Urinary bladder (tissue), 4 donors: ENCODE results near the gene CHMP1A. TPM values are rescaled to one million over a fixed set of nuclear protein-coding genes. Genes with fewer than 3 reads are reported as not detected.
A peak's percentile ranks its signal among the peaks of the same experiment; 100 is the strongest.
"Not testable (repeated sequence)": the region's sequence is repeated elsewhere in the genome, so short reads cannot be mapped to it uniquely, and the experiment has no call there.

Experiments used
- DNase-seq: peaks from one replicate; pipeline ENCODE4 v3.0.0-alpha.2; 2015; ENCODE audit errors: extremely low spot score
- H3K27ac ChIP-seq: one replicate; pipeline ENCODE4 v1.5.1; 2013; ENCODE audit warnings: low read depth, mild to moderate bottlenecking, moderate library complexity
- H3K36me3 ChIP-seq: one replicate; pipeline ENCODE4 v1.6.1; 2013; ENCODE audit warnings: mild to moderate bottlenecking, moderate library complexity; ENCODE audit not compliant: insufficient read depth
- H3K4me1 ChIP-seq: one replicate; pipeline ENCODE4 v1.6.1; 2013; ENCODE audit warnings: mild to moderate bottlenecking, moderate library complexity; ENCODE audit not compliant: insufficient read depth
- H3K4me3 ChIP-seq: one replicate; pipeline ENCODE4 v1.5.1; 2013; ENCODE audit warnings: low read depth, low read length
- WGBS: extraction: QIAGEN DNeasy Blood & Tissue Kit; methylation state at CpG from one replicate; pipeline ENCODE4 v1.1.7; 2013; 5-methylcytosine and 5-hydroxymethylcytosine counted together
- polyA plus RNA-seq: library from polyadenylated mRNA; stranded (reverse); fragments of 200-250 nt; gene quantifications from one replicate; pipeline ENCODE4 v1.2.3, GENCODE V29; 2013
- total RNA-seq: library from RNA; depleted of rRNA; stranded (reverse); fragments of >200 nt; gene quantifications from one replicate; pipeline ENCODE4 v1.2.3, GENCODE V29; 2014
- donor health status: healthy with polysubstance abuse.
- donor health status: healthy.

CHMP1A gene
- total and polyA plus RNA-seq, 2 donors, result 27.9 to 85.7 TPM

DNA sequence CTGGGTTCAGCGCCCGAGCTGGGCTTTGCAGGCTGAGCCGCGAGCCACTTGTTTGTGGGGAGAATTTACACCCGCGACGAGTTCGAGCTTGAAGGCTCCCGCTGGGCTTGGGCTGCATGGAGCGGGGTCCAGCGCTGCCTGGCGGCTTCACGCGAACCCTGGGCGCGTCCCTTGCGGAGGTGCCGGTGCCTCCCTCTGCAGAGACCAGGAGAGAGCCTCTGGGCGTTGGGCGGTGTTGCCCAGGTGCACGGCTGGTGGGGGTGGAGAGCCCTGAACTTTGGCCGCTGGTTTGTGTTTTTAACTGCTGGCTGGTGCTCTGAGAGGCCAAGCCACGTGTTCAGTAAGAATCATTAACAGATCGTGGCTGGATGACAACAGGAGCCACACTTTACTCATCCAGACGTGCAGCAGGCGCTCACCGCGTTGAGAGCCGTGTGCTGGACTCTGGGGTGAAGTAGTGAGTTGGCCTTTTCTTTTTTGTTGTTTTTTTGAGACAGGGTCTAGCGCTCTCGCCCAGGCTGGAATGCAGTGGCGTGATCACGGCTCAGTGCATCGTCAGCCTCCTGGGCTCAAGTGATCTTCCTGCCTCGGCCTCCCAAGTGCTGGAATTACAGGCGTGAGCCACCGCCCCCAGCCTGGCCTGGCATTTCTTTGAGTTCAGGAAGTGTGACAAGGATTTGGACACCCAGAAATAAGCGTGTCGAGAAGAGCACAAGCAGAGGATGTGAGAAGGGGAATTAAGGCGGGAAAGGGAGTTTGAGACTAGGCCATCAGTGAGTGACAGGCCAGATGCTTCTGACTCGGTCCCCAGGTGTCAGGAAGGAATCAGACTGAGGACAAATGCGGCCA lies 29.8 kb upstream of the CHMP1A start:
- H3K27ac ChIP-seq, result peak overlapping the region; percentile 39
- H3K4me3 ChIP-seq, result peak overlapping the region; percentile 64
- DNase-seq, result no peak
- 9% methylated on average over 42 of the region's 42 CpGs for WGBS
- H3K36me3 ChIP-seq, result no peaks in the 10 kb centered on the region
- H3K4me1 ChIP-seq, result no peaks in the 10 kb centered on the region

DNA sequence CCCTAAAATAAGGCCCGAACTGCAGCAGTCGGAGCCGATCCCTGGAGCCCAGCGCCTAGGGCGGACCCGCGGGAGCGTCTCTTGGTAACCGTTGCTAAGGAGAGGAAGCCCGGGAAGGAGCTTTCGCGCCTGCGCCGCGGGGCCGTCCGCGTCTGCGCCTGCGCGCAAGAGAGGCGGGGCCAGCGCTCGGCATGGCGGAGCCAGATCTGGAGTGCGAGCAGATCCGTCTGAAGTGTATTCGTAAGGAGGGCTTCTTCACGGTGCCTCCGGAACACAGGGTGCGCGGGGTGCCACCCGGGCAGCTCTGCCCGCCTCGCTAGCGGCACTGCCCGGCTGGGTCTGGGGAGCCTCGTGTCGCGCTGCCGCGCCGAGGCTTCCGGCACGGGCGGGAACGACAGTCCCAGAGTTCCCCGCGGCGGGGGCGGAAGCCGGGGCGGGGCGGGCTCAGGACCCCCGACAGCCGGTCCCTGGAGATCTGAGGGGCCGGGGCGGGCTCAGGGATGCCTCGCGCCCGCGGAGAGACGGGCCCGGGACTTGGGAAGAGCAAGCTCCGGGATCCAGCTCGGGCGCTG lies 29.1 kb upstream of the CHMP1A start, which contains the start of gene CDK10:
CDK10 (plus strand) TSS at position 170 of the 572 bp plus-strand sequence; CDS start at position 192, 22 bp downstream.
- Histone ChIP-seq H3K4me3 (peak within 1 kb of the TSS; percentile 64), H3K36me3 (no peaks in the 10 kb centered on the region), H3K27ac (peak within 1 kb of the TSS; percentile 39), H3K4me1 (no peaks in the 10 kb centered on the region)
- WGBS, result under 1% methylated on average over 67 of the region's 67 CpGs
- peak; percentile 62 for DNase-seq

DNA sequence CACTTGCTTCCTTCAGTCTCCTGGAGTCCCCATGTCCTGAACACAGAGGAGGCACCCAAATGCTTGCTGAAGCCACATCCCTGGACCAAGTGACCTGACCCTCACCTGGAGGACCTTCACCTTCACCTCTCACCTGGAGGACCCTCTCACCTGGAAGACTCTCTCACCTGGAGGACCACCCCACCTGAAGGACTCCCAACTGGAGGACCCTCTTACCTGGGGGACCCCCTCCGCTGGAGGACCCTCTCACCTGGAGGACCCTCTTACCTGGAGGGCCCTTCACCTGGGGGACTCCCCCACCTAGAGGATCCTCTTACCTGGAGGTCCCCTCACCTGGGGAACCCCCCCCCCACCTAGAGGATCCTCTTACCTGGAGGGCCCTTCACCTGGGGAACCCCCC lies 28.4 kb upstream of the CHMP1A start:
- 92% methylated on average over 1 of the region's 1 CpG for WGBS
- no peak overlapping the region for H3K27ac ChIP-seq
- H3K36me3 ChIP-seq, result no peaks in the 10 kb centered on the region
- no peaks in the 10 kb centered on the region for H3K4me1 ChIP-seq
- DNase-seq, result no peak
- H3K4me3 ChIP-seq, result no peak overlapping the region

DNA sequence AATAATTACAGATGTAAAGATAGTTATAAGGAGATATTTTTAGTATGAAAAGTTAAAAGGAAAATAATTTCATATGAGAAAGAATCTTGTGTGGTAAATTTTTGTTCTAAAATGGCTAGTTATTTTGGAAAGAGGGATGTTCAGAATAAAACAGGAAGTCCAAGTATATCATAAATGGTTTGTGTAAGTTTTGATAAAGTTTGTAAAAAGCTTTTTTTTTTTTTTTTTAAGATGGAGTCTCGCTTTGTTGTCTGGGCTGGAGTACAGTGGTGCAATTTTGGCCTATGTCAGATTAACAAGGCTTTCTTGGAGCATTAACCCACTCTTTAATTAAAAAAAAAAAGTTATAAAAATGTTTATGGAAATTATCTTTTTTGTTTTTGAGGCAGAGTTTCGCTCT lies 20.8 kb upstream of the CHMP1A start:
- Histone ChIP-seq H3K4me3 (no peak overlapping the region), H3K4me1 (no peaks in the 10 kb centered on the region), H3K27ac (no peak overlapping the region), H3K36me3 (no peaks in the 10 kb centered on the region)
- no peak for DNase-seq
- WGBS, result 98% methylated on average over 2 of the region's 2 CpGs

- no peak overlapping the region for H3K4me3 ChIP-seq
- no peaks in the 10 kb centered on the region for H3K36me3 ChIP-seq
- WGBS, result 89% methylated on average over 16 of the region's 16 CpGs
- H3K4me1 ChIP-seq, result no peaks in the 10 kb centered on the region
- no peak for DNase-seq
- H3K27ac ChIP-seq, result no peak overlapping the region
Observed at GRCh38 chr16:89672177-89672941, 14.9 kb upstream of the CHMP1A start.

- WGBS, result 88% methylated on average over 4 of the region's 4 CpGs
- not testable (repeated sequence) for DNase-seq, H3K36me3 ChIP-seq, H3K27ac ChIP-seq, H3K4me1 ChIP-seq, H3K4me3 ChIP-seq
Observed at GRCh38 chr16:89671565-89671964, 14.1 kb upstream of the CHMP1A start.

DNA sequence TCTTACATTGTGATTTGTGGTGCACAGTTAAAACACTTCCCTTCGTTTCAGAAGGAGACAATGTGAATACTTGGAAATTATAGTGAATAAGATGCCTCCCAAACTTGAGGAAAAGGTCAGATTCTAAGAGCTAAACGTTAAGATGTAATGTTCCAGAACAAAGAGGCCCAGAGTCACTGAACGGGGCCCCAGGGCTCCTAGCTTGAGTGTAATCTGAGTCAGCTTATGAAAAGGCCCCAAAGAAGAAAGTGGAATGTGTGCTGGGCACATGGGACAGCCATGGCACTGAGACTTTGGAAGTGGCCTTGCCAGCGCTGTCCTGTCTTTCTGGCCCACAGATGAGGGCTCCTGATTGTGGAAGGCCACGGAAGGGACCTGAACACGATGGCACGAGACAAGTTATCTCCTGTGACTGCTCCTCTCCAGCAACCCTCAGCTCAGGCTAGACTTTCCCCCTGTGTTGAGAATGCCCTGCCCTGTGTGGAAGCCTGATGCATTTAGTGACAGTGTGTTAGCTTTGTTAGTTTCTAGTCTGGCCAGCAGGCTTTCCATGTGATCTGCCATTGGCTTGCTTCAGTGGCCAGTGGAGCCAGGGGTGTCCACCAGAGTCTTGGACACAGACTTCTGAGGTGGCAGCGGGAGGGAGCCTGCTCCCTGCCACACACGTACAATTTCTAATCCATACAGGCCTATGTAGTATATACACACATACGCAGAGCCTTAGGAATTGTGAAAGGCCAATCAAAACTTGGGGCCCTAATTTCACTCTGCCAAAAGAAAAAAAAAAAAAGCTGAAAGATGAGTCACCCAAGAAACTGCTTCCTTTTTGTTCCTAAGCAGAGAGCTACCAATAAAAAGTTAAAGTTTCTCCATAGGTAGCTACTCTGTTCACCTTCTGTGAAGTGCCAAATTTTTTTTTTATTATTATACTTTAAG lies 13.3 kb upstream of the CHMP1A start:
- WGBS, result 73% methylated on average over 10 of the region's 10 CpGs
- Histone ChIP-seq H3K4me1 (no peaks in the 10 kb centered on the region), H3K4me3 (no peak overlapping the region), H3K27ac (no peak overlapping the region), H3K36me3 (no peaks in the 10 kb centered on the region)
- no peak for DNase-seq

- Histone ChIP-seq H3K4me1 (no peaks in the 10 kb centered on the region), H3K4me3 (no peak overlapping the region), H3K36me3 (no peaks in the 10 kb centered on the region), H3K27ac (no peak overlapping the region)
- no peak for DNase-seq
- 85% methylated on average over 13 of the region's 13 CpGs for WGBS
Observed at GRCh38 chr16:89669755-89670154, 12.2 kb upstream of the CHMP1A start.

DNA sequence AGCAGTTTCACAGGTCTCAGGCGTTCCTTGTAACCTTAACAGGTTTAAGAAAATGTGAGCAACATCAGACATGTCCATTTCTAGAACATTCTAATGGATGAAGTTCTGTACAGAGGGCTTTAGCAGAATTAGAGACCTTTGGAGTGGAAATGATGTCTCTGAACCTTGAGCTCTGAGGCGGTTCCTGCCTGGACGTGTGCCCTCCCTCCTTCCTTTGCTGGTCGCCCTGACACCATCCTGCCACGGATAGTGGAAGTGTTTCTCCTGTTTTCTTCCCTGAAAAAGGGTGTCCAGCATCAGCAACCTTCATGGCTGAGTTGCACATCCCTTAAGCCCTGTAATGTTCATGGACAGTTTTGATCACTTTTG lies 11.3 kb upstream of the CHMP1A start:
- no peak overlapping the region for H3K27ac ChIP-seq

GRCh38 chr16:89667633-89668032 lies 10.1 kb upstream of the CHMP1A start:
- Histone ChIP-seq H3K4me1 (no peaks in the 10 kb centered on the region), H3K4me3 (no peak overlapping the region), H3K36me3 (no peaks in the 10 kb centered on the region), H3K27ac (no peak overlapping the region)
- DNase-seq, result no peak
- WGBS, result 84% methylated on average over 9 of the region's 9 CpGs

More for the DNA sequence above, 11.3 kb upstream of the CHMP1A start:
- DNase-seq, result no peak
- no peaks in the 10 kb centered on the region for H3K4me1 ChIP-seq
- no peak overlapping the region for H3K4me3 ChIP-seq
- WGBS, result 76% methylated on average over 5 of the region's 5 CpGs
- no peaks in the 10 kb centered on the region for H3K36me3 ChIP-seq

GRCh38 chr16:89667000-89667399 lies 9.5 kb upstream of the CHMP1A start:
- H3K27ac ChIP-seq, H3K4me1 ChIP-seq, H3K36me3 ChIP-seq, H3K4me3 ChIP-seq, DNase-seq: not testable (repeated sequence)
- 63% methylated on average over 7 of the region's 7 CpGs for WGBS

DNA sequence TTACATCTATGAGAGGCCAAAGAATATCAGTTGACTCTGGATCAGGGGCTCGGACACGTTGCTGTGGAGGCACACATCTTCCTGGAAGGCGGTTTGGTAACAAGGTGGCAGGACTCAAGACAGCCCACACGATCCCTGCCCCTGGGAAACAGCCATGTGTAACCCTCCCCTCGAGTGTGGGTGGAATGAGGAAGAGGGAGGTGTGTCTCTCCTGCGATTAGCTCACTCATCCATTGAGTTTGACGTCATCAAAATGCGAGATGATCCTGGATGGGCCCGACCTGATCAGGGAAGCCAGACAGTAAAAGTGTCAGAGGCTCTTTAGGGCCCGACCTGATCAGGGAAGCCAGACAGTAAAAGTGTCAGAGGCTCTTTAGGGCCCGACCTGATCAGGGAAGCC lies 6.7 kb upstream of the CHMP1A start:
- H3K4me3 ChIP-seq, DNase-seq, H3K36me3 ChIP-seq, H3K4me1 ChIP-seq, H3K27ac ChIP-seq: not testable (repeated sequence)
- 48% methylated on average over 10 of the region's 11 CpGs for WGBS

GRCh38 chr16:89661215-89661614 lies 3.7 kb upstream of the CHMP1A start:
- H3K4me3 ChIP-seq, result no peak overlapping the region
- WGBS, result 94% methylated on average over 9 of the region's 9 CpGs
- no peak for DNase-seq
- no peaks in the 10 kb centered on the region for H3K4me1 ChIP-seq
- H3K27ac ChIP-seq, result no peak overlapping the region
- peaks cover 3% of the 10 kb centered on the region for H3K36me3 ChIP-seq
